ENCODE results near the gene ARF6. TPM values are rescaled to one million over a fixed set of nuclear protein-coding genes. Genes with fewer than 3 reads are reported as not detected.

ARF6 gene
- total and polyA plus RNA-seq, 7 experiments from 2014 or later: 61.9 to 173 (median 90.6) TPM

- no peak for ATAC-seq
- Histone ChIP-seq H3K27ac (ENCODE audit: low read depth, low read length) (no peak overlapping the region), H3K4me3 (ENCODE audit: low read length) (no peak overlapping the region), H3K36me3 (ENCODE audit: control insufficient read depth in 2 of 3, insufficient read depth in 3 of 3, low read length in 3 of 3) (no peaks in the 10 kb centered on the region), H3K9me3 (ENCODE audit: control insufficient read depth in 2 of 3, low read length in 3 of 3) (no peaks in the 10 kb centered on the region), H3K4me1 (ENCODE audit: control insufficient read depth in 2 of 2, insufficient read depth in 2 of 2, low read length in 2 of 2) (no peaks in the 10 kb centered on the region), H3K27me3 (ENCODE audit: control insufficient read depth in 2 of 2, insufficient read depth in 2 of 2, low read length in 2 of 2) (no peaks in the 10 kb centered on the region)
- ChIA-PET CTCF (no interaction called here), POLR2A (interaction anchor here (0.7 kb wide), 1 partner anchor 33 kb away, joined by 3 read pairs; no protein-coding TSS in a partner anchor)
- intact Hi-C loops (cut with micrococcal nuclease): loop anchor here (1.0 to 2.0 kb wide), 2 partner anchors 15 to 21 kb away; no protein-coding TSS in a partner anchor
- peaks cover 0 to 14% (median 0%) of the 10 kb centered on the region in 5 donors for H3K36me3 Mint-ChIP-seq
- peaks cover 0 to 4% (median 0%) of the 10 kb centered on the region in 11 donors for H3K9me3 Mint-ChIP-seq
- no peak for DNase-seq
- peak overlapping the region in 2 of 9 donors; percentile 9 to 12 for H3K27ac Mint-ChIP-seq
- no peak overlapping the region for H3K4me3 Mint-ChIP-seq
- H3K4me1 Mint-ChIP-seq: peaks cover 3 to 23% (median 19%) of the 10 kb centered on the region in 7 donors
- no peaks in the 10 kb centered on the region for H3K27me3 Mint-ChIP-seq
These were observed 27.2 kb downstream of the ARF6 start for GRCh38 chr14:49919825-49920659.

GRCh38 chr14:49920935-49921334 lies 28.1 kb downstream of the ARF6 start:
- Histone ChIP-seq H3K9me3 (ENCODE audit: control insufficient read depth in 2 of 3, low read length in 3 of 3) (no peaks in the 10 kb centered on the region), H3K27ac (ENCODE audit: low read depth, low read length) (no peak overlapping the region), H3K4me3 (ENCODE audit: low read length) (no peak overlapping the region), H3K4me1 (ENCODE audit: control insufficient read depth in 2 of 2, insufficient read depth in 2 of 2, low read length in 2 of 2) (no peaks in the 10 kb centered on the region), H3K27me3 (ENCODE audit: control insufficient read depth in 2 of 2, insufficient read depth in 2 of 2, low read length in 2 of 2) (no peaks in the 10 kb centered on the region), H3K36me3 (ENCODE audit: control insufficient read depth in 2 of 3, insufficient read depth in 3 of 3, low read length in 3 of 3) (no peaks in the 10 kb centered on the region)
- intact Hi-C loops (cut with micrococcal nuclease): loop anchor here (1.0 to 2.0 kb wide), 2 partner anchors 16 to 20 kb away; no protein-coding TSS in a partner anchor
- POLR2A ChIA-PET: no interaction called here
- H3K9me3 Mint-ChIP-seq: peaks cover 0 to 4% (median 0%) of the 10 kb centered on the region in 11 donors
- CTCF ChIA-PET: no interaction called here
- peaks cover 0 to 20% (median 16%) of the 10 kb centered on the region in 7 donors for H3K4me1 Mint-ChIP-seq
- DNase-seq (no peak), ATAC-seq (peak; percentile 41)
- no peak overlapping the region for H3K27ac Mint-ChIP-seq
- H3K4me3 Mint-ChIP-seq: no peak overlapping the region
- H3K27me3 Mint-ChIP-seq: no peaks in the 10 kb centered on the region
- peaks cover 0 to 14% (median 0%) of the 10 kb centered on the region in 5 donors for H3K36me3 Mint-ChIP-seq

- H3K27ac ChIP-seq (ENCODE audit: low read depth, low read length): no peak overlapping the region
- no peak overlapping the region for H3K27ac Mint-ChIP-seq
- CTCF ChIA-PET: no interaction called here
These were observed 28.5 kb downstream of the ARF6 start for GRCh38 chr14:49921401-49921800.

GRCh38 chr14:49923442-49923841 lies 30.6 kb downstream of the ARF6 start:
- intact Hi-C loops (cut with micrococcal nuclease): no loop called here
- H3K4me1 ChIP-seq (ENCODE audit: control insufficient read depth in 2 of 2, insufficient read depth in 2 of 2, low read length in 2 of 2): no peaks in the 10 kb centered on the region
- CTCF ChIA-PET: interaction anchor here (1.0 kb wide), 1 partner anchor 71 kb away, joined by 3 read pairs; no protein-coding TSS in a partner anchor
- H3K4me1 Mint-ChIP-seq: peaks cover 0 to 20% (median 13%) of the 10 kb centered on the region in 7 donors
- H3K36me3 ChIP-seq (ENCODE audit: control insufficient read depth in 2 of 3, insufficient read depth in 3 of 3, low read length in 3 of 3): no peaks in the 10 kb centered on the region
- H3K9me3 Mint-ChIP-seq: peaks cover 0 to 4% (median 0%) of the 10 kb centered on the region in 11 donors
- no peak for DNase-seq
- no peak for ATAC-seq
- H3K27ac Mint-ChIP-seq: peak overlapping the region in 4 of 9 donors; percentile 59 to 78 (median 69)
- H3K4me3 ChIP-seq (ENCODE audit: low read length): no peak overlapping the region
- POLR2A ChIA-PET: interaction anchor here (0.6 to 0.8 kb wide), 2 partner anchors 14 to 17 kb away, joined by 3 to 7 read pairs; no protein-coding TSS in a partner anchor
- no peaks in the 10 kb centered on the region for H3K27me3 ChIP-seq (ENCODE audit: control insufficient read depth in 2 of 2, insufficient read depth in 2 of 2, low read length in 2 of 2)
- H3K36me3 Mint-ChIP-seq: peaks cover 0 to 12% (median 0%) of the 10 kb centered on the region in 5 donors
- peak overlapping the region in 1 of 10 donors; percentile 31 for H3K4me3 Mint-ChIP-seq
- no peaks in the 10 kb centered on the region for H3K9me3 ChIP-seq (ENCODE audit: control insufficient read depth in 2 of 3, low read length in 3 of 3)
- no peak overlapping the region for H3K27ac ChIP-seq (ENCODE audit: low read depth, low read length)
- no peaks in the 10 kb centered on the region for H3K27me3 Mint-ChIP-seq

More at GRCh38 chr14:49921401-49921800, 28.5 kb downstream of the ARF6 start:
- peaks cover 0 to 20% (median 16%) of the 10 kb centered on the region in 7 donors for H3K4me1 Mint-ChIP-seq
- peaks cover 0 to 4% (median 0%) of the 10 kb centered on the region in 11 donors for H3K9me3 Mint-ChIP-seq
- POLR2A ChIA-PET: no interaction called here
- no peaks in the 10 kb centered on the region for H3K27me3 Mint-ChIP-seq
- Histone ChIP-seq H3K27me3 (ENCODE audit: control insufficient read depth in 2 of 2, insufficient read depth in 2 of 2, low read length in 2 of 2) (no peaks in the 10 kb centered on the region), H3K9me3 (ENCODE audit: control insufficient read depth in 2 of 3, low read length in 3 of 3) (no peaks in the 10 kb centered on the region), H3K4me1 (ENCODE audit: control insufficient read depth in 2 of 2, insufficient read depth in 2 of 2, low read length in 2 of 2) (no peaks in the 10 kb centered on the region), H3K36me3 (ENCODE audit: control insufficient read depth in 2 of 3, insufficient read depth in 3 of 3, low read length in 3 of 3) (no peaks in the 10 kb centered on the region), H3K4me3 (ENCODE audit: low read length) (no peak overlapping the region)
- DNase-seq: no peak
- no peak overlapping the region for H3K4me3 Mint-ChIP-seq
- no peak for ATAC-seq
- intact Hi-C loops (cut with micrococcal nuclease): loop anchor here in 1 of 2 donors (2.0 kb wide), 1 partner anchor 19 kb away; no protein-coding TSS in a partner anchor
- H3K36me3 Mint-ChIP-seq: peaks cover 0 to 14% (median 0%) of the 10 kb centered on the region in 5 donors

GRCh38 chr14:49923881-49924280 lies 31.0 kb downstream of the ARF6 start:
- DNase-seq (no peak), ATAC-seq (no peak)
- peaks cover 0 to 20% (median 13%) of the 10 kb centered on the region in 7 donors for H3K4me1 Mint-ChIP-seq
- peak overlapping the region in 1 of 10 donors; percentile 31 for H3K4me3 Mint-ChIP-seq
- H3K27me3 Mint-ChIP-seq: no peaks in the 10 kb centered on the region
- Histone ChIP-seq H3K4me1 (ENCODE audit: control insufficient read depth in 2 of 2, insufficient read depth in 2 of 2, low read length in 2 of 2) (no peaks in the 10 kb centered on the region), H3K27me3 (ENCODE audit: control insufficient read depth in 2 of 2, insufficient read depth in 2 of 2, low read length in 2 of 2) (no peaks in the 10 kb centered on the region), H3K9me3 (ENCODE audit: control insufficient read depth in 2 of 3, low read length in 3 of 3) (no peaks in the 10 kb centered on the region), H3K27ac (ENCODE audit: low read depth, low read length) (no peak overlapping the region), H3K36me3 (ENCODE audit: control insufficient read depth in 2 of 3, insufficient read depth in 3 of 3, low read length in 3 of 3) (no peaks in the 10 kb centered on the region), H3K4me3 (ENCODE audit: low read length) (no peak overlapping the region)
- peak overlapping the region in 4 of 9 donors; percentile 45 to 78 (median 68) for H3K27ac Mint-ChIP-seq
- peaks cover 0 to 4% (median 0%) of the 10 kb centered on the region in 11 donors for H3K9me3 Mint-ChIP-seq
- ChIA-PET CTCF (interaction anchor here (1.0 kb wide), 1 partner anchor 72 kb away, joined by 3 read pairs; no protein-coding TSS in a partner anchor), POLR2A (no interaction called here)
- intact Hi-C loops (cut with micrococcal nuclease): no loop called here
- H3K36me3 Mint-ChIP-seq: peaks cover 0 to 12% (median 0%) of the 10 kb centered on the region in 5 donors

GRCh38 chr14:49924852-49925251 lies 32.0 kb downstream of the ARF6 start:
- no peaks in the 10 kb centered on the region for H3K9me3 ChIP-seq (ENCODE audit: control insufficient read depth in 2 of 3, low read length in 3 of 3)
- no peaks in the 10 kb centered on the region for H3K27me3 Mint-ChIP-seq
- H3K27me3 ChIP-seq (ENCODE audit: control insufficient read depth in 2 of 2, insufficient read depth in 2 of 2, low read length in 2 of 2): no peaks in the 10 kb centered on the region
- ChIA-PET POLR2A (no interaction called here), CTCF (no interaction called here)
- intact Hi-C loops (cut with micrococcal nuclease): no loop called here
- no peaks in the 10 kb centered on the region for H3K4me1 ChIP-seq (ENCODE audit: control insufficient read depth in 2 of 2, insufficient read depth in 2 of 2, low read length in 2 of 2)
- no peak overlapping the region for H3K4me3 ChIP-seq (ENCODE audit: low read length)
- ATAC-seq: no peak
- peak overlapping the region in 1 of 9 donors; percentile 25 for H3K27ac Mint-ChIP-seq
- no peak for DNase-seq
- H3K27ac ChIP-seq (ENCODE audit: low read depth, low read length): no peak overlapping the region
- no peak overlapping the region for H3K4me3 Mint-ChIP-seq
- H3K36me3 ChIP-seq (ENCODE audit: control insufficient read depth in 2 of 3, insufficient read depth in 3 of 3, low read length in 3 of 3): no peaks in the 10 kb centered on the region
- peaks cover 0 to 11% (median 0%) of the 10 kb centered on the region in 5 donors for H3K36me3 Mint-ChIP-seq
- peaks cover 0 to 4% (median 0%) of the 10 kb centered on the region in 11 donors for H3K9me3 Mint-ChIP-seq
- peaks cover 0 to 19% (median 13%) of the 10 kb centered on the region in 7 donors for H3K4me1 Mint-ChIP-seq

Data from naive thymus-derived CD4-positive, alpha-beta T cell (primary cell).